ENCODE results near the gene OR2V2. TPM values are rescaled to one million over a fixed set of nuclear protein-coding genes. Genes with fewer than 3 reads are reported as not detected.
A peak's percentile ranks its signal among the peaks of the same experiment; 100 is the strongest.

OR2V2 gene
- total RNA-seq, 2 donors from 2014 or later: not detected

- intact Hi-C loops (cut with DNase I, micrococcal nuclease): no loop called here
- ATAC-seq (no peak), DNase-seq (no peak)
Measured at GRCh38 chr5:181198905-181199519, 51.6 kb downstream of the OR2V2 start.

DNA sequence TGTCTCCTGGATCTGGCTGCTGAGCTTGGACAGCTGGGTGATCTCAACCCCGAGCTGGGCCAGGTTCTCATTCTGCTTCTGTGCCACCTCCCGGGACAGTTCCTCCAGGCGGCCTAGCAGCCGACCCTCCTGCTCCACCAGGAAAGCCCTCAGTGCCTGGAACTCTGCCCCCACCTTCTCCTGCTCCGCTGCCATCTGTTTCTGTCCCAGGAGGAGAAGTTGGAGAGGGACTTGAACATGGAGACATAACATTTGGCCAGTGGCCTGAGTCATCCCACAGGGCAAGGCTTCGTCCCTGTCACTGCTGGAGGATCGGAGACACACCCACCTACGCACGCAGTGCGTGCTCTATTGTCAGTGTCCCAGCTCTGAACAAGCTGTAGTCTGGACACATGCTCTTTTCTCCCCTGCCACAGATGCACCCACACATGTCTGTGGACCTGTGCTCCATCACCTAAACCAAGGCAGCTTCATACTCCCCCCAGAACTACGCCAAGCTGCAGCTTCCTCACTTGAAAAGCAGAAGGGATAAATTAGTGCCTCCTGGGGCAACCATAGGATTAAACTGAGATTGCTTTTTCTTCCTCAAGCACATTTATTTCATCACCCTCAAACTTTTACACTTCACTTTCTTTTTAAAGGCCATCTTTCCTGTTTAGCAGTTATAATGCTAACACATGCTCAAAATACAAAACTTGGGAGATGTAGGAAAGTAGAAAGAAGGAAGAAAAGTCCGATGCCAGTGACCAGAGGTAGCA lies 52.7 kb downstream of the OR2V2 start:
- no peak for ATAC-seq
- no peak for DNase-seq
- intact Hi-C loops (cut with DNase I, micrococcal nuclease): no loop called here

DNA sequence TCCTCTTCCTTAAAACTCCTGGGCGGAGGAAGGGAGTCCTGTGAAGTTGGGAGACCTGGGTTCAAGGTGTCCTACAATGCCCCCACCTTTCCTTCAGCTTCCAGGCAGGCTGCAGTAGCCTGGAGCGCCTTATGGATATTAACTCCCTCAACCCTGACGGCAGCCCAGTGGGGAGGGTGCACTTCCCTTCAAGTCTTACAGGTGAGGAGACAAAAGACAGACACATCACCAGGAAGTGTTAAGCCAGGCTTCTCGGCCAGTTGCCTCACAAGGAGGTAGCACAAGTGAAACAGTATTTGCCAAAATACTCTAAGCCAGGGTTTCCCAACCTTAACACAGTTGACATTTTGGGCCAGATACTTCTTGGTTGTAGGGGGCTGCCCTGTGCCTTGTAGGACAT lies 53.4 kb downstream of the OR2V2 start:
- DNase-seq: no peak
- intact Hi-C loops (cut with DNase I, micrococcal nuclease): no loop called here
- ATAC-seq: no peak

DNA sequence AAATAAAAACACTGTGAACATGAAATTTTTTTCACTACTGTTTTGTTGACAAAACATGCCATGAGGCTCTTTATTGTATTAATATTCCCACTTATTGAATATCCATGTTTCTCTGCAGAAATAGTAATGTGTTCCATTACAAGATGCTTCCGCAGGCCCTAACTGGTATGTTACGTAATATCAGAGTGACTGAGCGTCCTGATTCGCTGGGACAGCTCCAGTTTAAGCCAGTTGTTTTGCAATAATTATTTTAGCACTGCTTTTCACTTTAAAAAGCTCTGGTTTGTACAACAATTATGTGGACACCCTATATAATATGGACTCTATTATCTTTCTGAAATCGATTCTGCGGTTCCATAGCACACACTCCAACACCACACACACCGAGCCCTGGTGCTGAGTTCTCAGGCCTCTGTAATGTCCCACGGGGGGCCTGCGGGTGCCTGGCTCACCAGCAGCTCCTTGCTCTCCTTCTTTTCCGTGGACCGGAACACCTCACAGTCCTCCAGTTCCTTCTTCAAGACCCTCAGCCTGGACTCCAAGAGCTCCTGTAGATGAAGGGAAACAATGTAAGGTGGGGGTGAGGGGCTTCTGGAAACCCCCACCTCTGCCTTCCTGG lies 55.8 kb downstream of the OR2V2 start:
- intact Hi-C loops (cut with DNase I, micrococcal nuclease): no loop called here
- ATAC-seq: no peak
- no peak for DNase-seq

- DNase-seq: no peak
- intact Hi-C loops (cut with DNase I, micrococcal nuclease): no loop called here
- ATAC-seq: peak; percentile 10
Measured at GRCh38 chr5:181203777-181204112, 56.4 kb downstream of the OR2V2 start.

DNA sequence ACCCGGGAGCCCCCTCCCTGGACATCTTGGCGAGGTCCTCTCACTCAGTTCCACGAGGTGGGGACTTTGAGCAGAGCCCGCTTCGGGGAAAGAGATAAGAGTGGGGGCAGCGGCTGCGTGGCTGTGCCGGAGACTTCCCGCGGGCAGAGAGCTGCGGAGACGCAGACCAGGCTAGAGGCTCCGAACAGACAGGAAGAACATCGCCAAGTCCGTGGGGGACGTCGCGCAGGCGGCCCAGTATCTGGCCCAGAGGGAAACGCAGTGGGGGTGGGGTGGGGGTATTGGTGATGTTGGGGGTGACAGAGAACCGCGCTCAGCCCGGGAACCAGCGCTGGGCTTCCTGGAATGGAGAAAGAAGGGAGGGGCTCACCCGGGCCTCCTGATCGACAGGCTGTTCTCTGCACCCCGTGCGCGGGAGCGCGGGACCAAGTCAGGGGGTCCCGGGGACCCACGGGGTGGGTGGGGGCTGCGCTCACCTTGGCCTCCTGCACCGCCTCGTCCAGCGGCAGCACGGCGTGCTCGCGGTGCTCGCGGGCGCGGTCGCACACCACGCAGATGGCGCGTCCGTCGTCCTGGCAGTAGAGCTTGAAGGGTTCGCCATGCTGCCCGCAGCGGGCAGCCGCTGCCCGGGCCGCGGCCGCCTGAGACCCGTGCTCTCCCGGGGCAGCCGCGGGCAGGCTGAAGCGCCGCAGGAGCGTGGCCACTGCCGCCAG lies 56.9 kb downstream of the OR2V2 start:
- peak in 1 of 2 donors; percentile 48 for DNase-seq
- peak; percentile 29 for ATAC-seq
- intact Hi-C loops (cut with DNase I, micrococcal nuclease): no loop called here

DNA sequence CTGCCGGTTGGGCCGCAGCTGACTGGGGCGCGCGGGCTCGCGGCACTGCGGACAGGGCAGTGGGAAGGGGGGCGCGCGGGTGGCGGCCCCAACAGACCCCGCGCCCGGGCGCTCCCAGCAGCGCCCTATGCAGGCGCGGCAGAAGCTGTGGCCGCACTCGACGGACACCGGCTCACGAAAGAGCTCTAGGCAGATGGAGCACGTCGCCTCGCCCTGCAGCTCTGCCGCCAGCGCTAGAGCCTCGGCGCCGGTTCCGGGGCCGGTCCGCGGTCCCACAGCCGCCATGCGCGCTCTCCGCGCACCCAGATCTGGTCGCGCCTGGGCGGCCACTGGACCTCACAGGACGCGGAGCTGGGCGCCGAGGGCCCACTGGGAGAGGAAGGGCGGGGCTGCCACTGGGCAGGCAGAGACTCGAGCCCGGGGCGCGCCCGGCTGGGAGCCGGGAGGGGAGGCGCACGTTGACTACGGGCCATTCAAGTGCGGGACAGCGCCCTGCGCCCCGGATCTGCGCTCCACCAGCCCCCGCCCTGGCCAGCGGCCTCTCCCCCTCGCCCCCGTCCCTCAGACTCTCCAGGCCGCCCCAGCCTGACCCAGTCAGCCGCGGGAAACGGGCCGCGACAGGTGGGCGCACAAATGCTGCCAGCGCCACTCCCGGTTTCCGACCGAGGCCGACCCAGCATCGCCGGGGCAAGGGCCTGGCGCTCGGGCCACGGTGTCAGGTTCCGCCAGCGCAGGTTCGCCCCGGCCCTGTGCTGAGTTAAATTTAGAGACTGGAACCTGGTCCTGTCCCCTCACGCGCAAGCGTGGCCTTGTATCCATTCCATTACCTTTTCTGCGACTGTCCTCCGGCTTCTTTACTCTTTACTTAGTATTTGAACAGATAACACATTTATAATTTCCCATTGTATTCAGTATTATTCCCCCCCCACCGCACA lies 57.7 kb downstream of the OR2V2 start, which contains the start of gene TRIM7:
Gene TRIM7 (minus strand): TSS at position 371 of the 935 bp plus-strand sequence. CDS start 86 bp downstream, at position 285.
- intact Hi-C loops (cut with DNase I, micrococcal nuclease): no loop called here
- DNase-seq: peak; percentile 68 to 71
- ATAC-seq: peak; percentile 57

GRCh38 chr5:181205761-181206649 lies 58.6 kb downstream of the OR2V2 start:
- DNase-seq (no peak), ATAC-seq (no peak)
- intact Hi-C loops (cut with DNase I, micrococcal nuclease): no loop called here

GRCh38 chr5:181207214-181207959 lies 60.0 kb downstream of the OR2V2 start:
- intact Hi-C loops (cut with DNase I, micrococcal nuclease): no loop called here
- ATAC-seq: peak; percentile 37
- peak in 1 of 2 donors; percentile 72 for DNase-seq

DNA sequence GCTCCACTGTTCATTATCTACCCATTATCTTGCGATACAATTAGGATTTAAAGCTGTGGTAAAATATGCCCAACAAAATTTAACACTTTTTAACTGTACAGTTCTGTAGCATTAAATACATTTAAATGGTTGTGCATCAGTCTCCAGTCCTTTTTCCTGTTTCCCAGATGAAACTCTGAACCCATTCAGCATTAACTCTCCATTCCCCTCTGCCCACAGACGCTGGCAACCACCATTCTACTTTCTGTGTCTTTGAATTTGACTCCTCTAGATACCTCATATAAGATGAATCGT lies 60.5 kb downstream of the OR2V2 start:
- ATAC-seq (no peak), DNase-seq (no peak)
- intact Hi-C loops (cut with DNase I, micrococcal nuclease): no loop called here

Other genes starting within 250 kb of the OR2V2 start
- gene BTNL8, start 248.4 kb upstream of the OR2V2 start, total RNA-seq: 100 to 1,000 TPM in 1 of 2 donors, 10 to 100 TPM in 1; 33.0 to 134 TPM
- gene BTNL3, start 158.7 kb upstream of the OR2V2 start, total RNA-seq: 100 to 1,000 TPM in 1 of 2 donors, 10 to 100 TPM in 1; 20.5 to 130 TPM
- 1 to 10 TPM; 4.1 to 4.9 TPM for gene BTNL9, start 107.3 kb upstream of the OR2V2 start, total RNA-seq
- not detected for gene OR2V1, start 16.4 kb upstream of the OR2V2 start, total RNA-seq
- 10 to 100 TPM in 1 of 2 donors, 1 to 10 TPM in 1; 5.8 to 14.2 TPM for gene TRIM7, start 57.6 kb downstream of the OR2V2 start, total RNA-seq
- 10 to 100 TPM; 21.5 to 32.0 TPM for gene TRIM41, start 75.7 kb downstream of the OR2V2 start, total RNA-seq
- 1,000 to 10,000 TPM; 1,192 to 1,207 TPM for gene RACK1, start 96.3 kb downstream of the OR2V2 start, total RNA-seq
- 10 to 100 TPM; 11.4 to 13.1 TPM for gene TRIM52, start 113.6 kb downstream of the OR2V2 start, total RNA-seq
- not detected for gene OR4F3, start 219.7 kb downstream of the OR2V2 start, total RNA-seq

Measured in left colon (tissue), 2 donors.